K562 (cell line): ENCODE data around the gene DENND1A. TPM values are rescaled to one million over a fixed set of nuclear protein-coding genes. Genes with fewer than 3 reads are reported as not detected.

Experiments used
- ATAC-seq: fragments of 200-7000 bp; cut with Tn5 transposase; 3 replicates; pipeline ENCODE4 v1.9.1; 2020; ENCODE audit warnings: moderate library complexity
- BruUV-seq: library from RNA; stranded (reverse); fragments of 400-500 nt; replicated peaks from 2 replicates; lab custom pipeline; 2021; lab: Mats Ljungman, UMichigan
- CTCF ChIA-PET: fragments of 300-600 bp; formaldehyde crosslinking; extraction: SDS; loops from one replicate; lab custom pipeline; 2021; ENCODE audit warnings: low intra/inter-chr PET ratio; lab: Yijun Ruan, JAX
- POLR2A ChIA-PET: fragments of 300-600, 350-650 bp; sonication (Branson Sonifier 250); formaldehyde crosslinking; extraction: SDS; loops from one replicate; lab custom pipeline; 2021; ENCODE audit warnings: antibody characterized with exemption, inconsistent platforms; lab: Yijun Ruan, JAX
- DNase-seq, 4 experiments: peaks; one replicate each; pipeline versions ENCODE4 v3.0.0 to v3.0.0-alpha.2; 2011 to 2018; ENCODE audit warnings: low spot score in 3 of 4, mixed read lengths in 3 of 4; ENCODE audit errors: extremely low read depth in 1 of 4
- FAIRE-seq: peaks from 2 replicates; lab custom pipeline; 2011; peaks lifted over from hg19 to GRCh38; lab: Jason Lieb, UNC
- H2AFZ ChIP-seq: 2 replicates; pipeline ENCODE4 v1.6.0; 2011; ENCODE audit warnings: low read depth, low read length, control low read depth, inconsistent platforms
- H3K27ac ChIP-seq: fragments of 200-600 bp; 3 replicates; pipeline ENCODE4 v1.8.0; 2011; ENCODE audit warnings: low read depth, mild to moderate bottlenecking, control low read depth, inconsistent platforms, low read length, moderate library complexity, mixed read lengths; ENCODE audit errors: extremely low read depth
- H3K27me3 ChIP-seq, 2 experiments: fragments of 300-600 bp in 1 of 2; 2 replicates in 1 of 2; 3 replicates in 1 of 2; pipeline versions ENCODE4 v1.6.0 to v1.8.0; 2011; ENCODE audit warnings: inconsistent platforms in 2 of 2, low read length in 2 of 2, mild to moderate bottlenecking in 1 of 2, mixed read lengths in 1 of 2, moderate library complexity in 1 of 2; ENCODE audit not compliant: control insufficient read depth in 2 of 2, insufficient read depth in 2 of 2
- H3K36me3 ChIP-seq: fragments of 300-600 bp; 3 replicates; pipeline ENCODE4 v1.8.0; 2011; ENCODE audit warnings: mild to moderate bottlenecking, low read length, inconsistent platforms; ENCODE audit not compliant: control insufficient read depth, insufficient read depth
- H3K4me1 ChIP-seq, 2 experiments: fragments of 200-600 bp in 1 of 2; replicated peaks in 1 of 2; 2 replicates in 1 of 2; 3 replicates in 1 of 2; pipeline versions ENCODE4 v1.5.1 to v1.8.0; 2011; ENCODE audit warnings: inconsistent platforms in 2 of 2, low read length in 2 of 2, mild to moderate bottlenecking in 1 of 2, mixed read lengths in 1 of 2, moderate library complexity in 1 of 2; ENCODE audit not compliant: control insufficient read depth in 2 of 2, insufficient read depth in 2 of 2
- H3K4me2 ChIP-seq: 2 replicates; pipeline ENCODE4 v1.6.1; 2011; ENCODE audit warnings: low read length, control low read depth, inconsistent platforms, mixed read lengths; ENCODE audit not compliant: insufficient read depth
- H3K4me3 ChIP-seq: fragments of 200-600 bp; sonication (generic), shearing (Covaris generic); 2 replicates; pipeline ENCODE4 v1.5.1; 2016; ENCODE audit warnings: control low read depth, inconsistent platforms
- H3K79me2 ChIP-seq: fragments of 200-600 bp; 3 replicates; pipeline ENCODE4 v1.8.0; 2011; ENCODE audit warnings: low read length, inconsistent platforms; ENCODE audit not compliant: control insufficient read depth, insufficient read depth
- H3K9ac ChIP-seq, 2 experiments: 2 replicates each; pipeline versions ENCODE4 v1.6.0 to v1.6.1; 2011; ENCODE audit warnings: low read depth in 2 of 2, low read length in 2 of 2, control low read depth in 1 of 2, inconsistent platforms in 1 of 2, mild to moderate bottlenecking in 1 of 2, mixed read lengths in 1 of 2; ENCODE audit not compliant: insufficient read depth in 1 of 2
- H3K9me1 ChIP-seq: one replicate; pipeline ENCODE4 v1.6.0; 2011; ENCODE audit warnings: inconsistent platforms, mild to moderate bottlenecking, low read length, moderate library complexity; ENCODE audit not compliant: control insufficient read depth, insufficient read depth
- H3K9me3 ChIP-seq: replicated peaks from 2 replicates; pipeline ENCODE4 v1.5.1; 2011; ENCODE audit warnings: low read depth, low read length, inconsistent platforms; ENCODE audit not compliant: control insufficient read depth, insufficient read depth
- H4K20me1 ChIP-seq: replicated peaks from 2 replicates; pipeline ENCODE4 v1.6.1; 2011; ENCODE audit warnings: low read length, inconsistent platforms, mixed read lengths; ENCODE audit not compliant: control insufficient read depth, insufficient read depth
- CBX3 ChIP-seq, 2 experiments: IDR thresholded peaks; 1 replicate in 1 of 2; 2 replicates in 1 of 2; pipeline ENCODE4 v1.6.1; 2012; ENCODE audit warnings: inconsistent platforms in 2 of 2, low read length in 2 of 2, borderline replicate concordance in 1 of 2, control low read depth in 1 of 2
- CREB1 ChIP-seq, 2 experiments: sonication (generic) in 1 of 2; formaldehyde crosslinking in 1 of 2; IDR thresholded peaks; 2 replicates each; pipeline versions ENCODE4 v1.6.1 to v1.8.0; 2012 to 2022; ENCODE audit warnings: inconsistent platforms in 1 of 2, mild to moderate bottlenecking in 1 of 2, missing genetic modification reagents in 1 of 2, moderate library complexity in 1 of 2
- L3MBTL2 ChIP-seq: fragments of 450-650 bp; IDR thresholded peaks from 2 replicates; pipeline ENCODE4 v1.6.1; 2016; ENCODE audit warnings: mild to moderate bottlenecking, moderate library complexity
- MAZ ChIP-seq, 2 experiments: fragments of 450-650 bp in 1 of 2; sonication (generic) in 1 of 2; formaldehyde crosslinking; IDR thresholded peaks in 1 of 2; conservative IDR thresholded peaks in 1 of 2; 2 replicates each; pipeline versions ENCODE4 v1.4.0 to v1.5.0; 2020; ENCODE audit warnings: mild to moderate bottlenecking in 1 of 2, missing genetic modification reagents in 1 of 2
- SMAD4 ChIP-seq: fragments of 250-450 bp; sonication (Bioruptor Pico); conservative IDR thresholded peaks from 2 replicates; pipeline ENCODE4 v1.8.0; 2021; ENCODE audit warnings: inconsistent platforms, mild to moderate bottlenecking, moderate library complexity
- ZNF431 ChIP-seq: sonication (generic); formaldehyde crosslinking; IDR thresholded peaks from 2 replicates; pipeline ENCODE4 v1.8.0; 2022; ENCODE audit warnings: mild to moderate bottlenecking, missing genetic modification reagents
- ZNF583 ChIP-seq: fragments of 250-450 bp; sonication (Bioruptor Pico); IDR thresholded peaks from 2 replicates; pipeline ENCODE4 v1.4.0; 2020
- WGBS: fragments of 100-300 bp; shearing (Covaris generic); methylation state at CpG from one replicate; pipeline ENCODE4 v1.1.6; 2016; ENCODE audit warnings: low coverage, mixed read lengths; ENCODE audit not compliant: insufficient coverage; ENCODE audit errors: missing lambda C conversion rate; 5-methylcytosine and 5-hydroxymethylcytosine counted together
- in situ Hi-C: fragments of 300-500 bp; cut with MboI; formaldehyde crosslinking; loops from 4 replicates; pipeline ENCODE4 v1.15.0; 2018; ENCODE audit warnings: inconsistent platforms, mixed read lengths
- intact Hi-C: fragments of 100-400 bp; cut with micrococcal nuclease; formaldehyde crosslinking; loops from 2 replicates; pipeline ENCODE4 v1.14.2; 2022
- polyA plus RNA-seq, 8 experiments: library from polyadenylated mRNA; depleted of rRNA in 4 of 8; stranded (reverse) in 5 of 8; unstranded in 3 of 8; fragments of >200 nt; fragmentation: Nextera tagmentation in 2 of 8; fragmentation: Illumina TruSeq in 1 of 8; extraction: Ambion mirVana in 2 of 8; extraction: Trizol in 1 of 8; gene quantifications; 2 replicates each; pipeline versions ENCODE4 v1.2.1 to v1.2.3, GENCODE V29; 2011 to 2014; ENCODE audit warnings: inconsistent platforms in 1 of 8, missing spikeins in 1 of 8
- total RNA-seq, 7 experiments: library from RNA; depleted of rRNA in 6 of 7; stranded (reverse); fragments of >200 nt in 6 of 7; fragmentation: Illumina TruSeq in 2 of 7; extraction: Trizol in 2 of 7; gene quantifications; 2 replicates each; pipeline versions ENCODE4 v1.2.1 to v1.2.3, GENCODE V29; 2011 to 2021; ENCODE audit warnings: low replicate concordance in 1 of 7
- TF ChIP-seq, protein P1 (sequence below): fragments of 250-450 bp; sonication (Bioruptor Pico); IDR thresholded peaks from 2 replicates; pipeline ENCODE4 v1.4.0; 2020
- TF ChIP-seq, protein P2 (sequence below), 3 experiments: IDR thresholded peaks in 2 of 3; conservative IDR thresholded peaks in 1 of 3; 2 replicates each; pipeline ENCODE4 v1.5.1; 2011 to 2012; ENCODE audit warnings: low read length in 3 of 3, mild to moderate bottlenecking in 3 of 3, control low read depth in 2 of 3, improper control_type of control experiment in 1 of 3, inconsistent platforms in 1 of 3, low read depth in 1 of 3, mixed read lengths in 1 of 3, moderate library complexity in 1 of 3; ENCODE audit not compliant: insufficient read depth in 2 of 3

The DENND1A gene
- total and polyA plus RNA-seq, 9 of the 15 experiments (the other 6 are each of a cell fraction or from before 2014, with no cell fraction given): 7.6 to 29.5 (median 15.7) TPM

DNA sequence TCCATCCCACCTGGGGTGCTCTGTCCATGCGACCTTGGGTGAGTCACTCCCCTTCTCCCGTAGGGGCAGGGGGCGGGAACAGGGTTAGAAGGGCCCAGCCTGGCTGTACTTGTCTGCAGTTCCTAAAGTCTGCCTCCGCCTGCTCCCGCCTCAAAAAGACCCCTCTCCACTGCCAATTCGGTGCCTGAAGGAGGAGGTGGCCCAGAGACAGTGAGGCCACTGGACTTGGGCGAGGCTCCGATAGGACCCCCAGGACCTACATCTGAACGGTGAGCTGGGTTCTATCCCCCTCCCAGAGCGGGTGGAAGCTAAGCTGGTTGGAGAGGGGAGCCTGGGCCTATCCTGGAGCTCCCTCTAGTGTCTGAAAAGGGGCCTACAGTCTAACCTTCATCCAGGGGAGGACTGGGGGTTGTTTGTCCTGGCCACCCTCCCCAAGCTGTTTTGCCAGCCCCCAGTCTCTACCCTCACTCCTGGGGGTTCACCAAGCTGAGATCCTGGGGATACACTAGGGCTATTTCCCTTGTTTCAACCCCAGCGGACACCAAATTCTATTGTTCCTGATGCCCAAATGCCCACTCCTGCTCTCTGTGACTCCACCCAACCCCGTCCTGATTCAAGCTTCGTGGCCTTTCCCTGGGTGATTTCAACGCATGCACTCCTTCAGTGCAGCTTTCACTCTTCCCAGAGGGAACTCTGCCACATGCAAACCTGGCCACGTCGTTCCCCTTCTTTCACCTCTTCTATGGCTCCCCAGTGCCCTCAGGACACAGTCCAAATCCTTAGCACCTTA lies 580.0 kb downstream of the DENND1A start:
- ATAC-seq: peak; percentile 86
- Histone ChIP-seq H4K20me1 (peaks cover 7% of the 10 kb centered on the region; the same call in 1 of the 2 replicates), H3K79me2 (no peaks in the 10 kb centered on the region), H3K4me3 (peak overlapping the region; percentile 21; the same call in 1 of the 2 replicates), H2AFZ (peak overlapping the region; percentile 94), H3K27me3 (peaks cover 2 to 15% of the 10 kb centered on the region in 2 experiments; a peak in 3 of 5 replicates), H3K36me3 (no peaks in the 10 kb centered on the region), H3K9ac (peak overlapping the region in 1 of 2 experiments; percentile 62; a peak in 3 of 4 replicates), H3K27ac (no peak overlapping the region; the same call in 2 of the 3 replicates), H3K9me3 (no peaks in the 10 kb centered on the region), H3K4me1 (peaks cover 10 to 32% of the 10 kb centered on the region in 2 experiments; a peak in 3 of 5 replicates), H3K9me1 (no peaks in the 10 kb centered on the region), H3K4me2 (peak overlapping the region; percentile 82)
- intact Hi-C loops (loop anchor here (1.0 to 5.0 kb wide), 5 partner anchors 248 to 885 kb away; no protein-coding TSS in a partner anchor), in situ Hi-C loops (loop anchor here (5.0 to 10.0 kb wide), 4 partner anchors 37 to 885 kb away; partner anchors contain the start of gene PDCL)
- ChIA-PET POLR2A (interaction anchor here (0.6 to 1.6 kb wide), 9 partner anchors 33 to 452 kb away, joined by 3 to 5 read pairs (median 4); no protein-coding TSS in a partner anchor), CTCF (interaction anchor here (0.6 to 3.5 kb wide), 8 partner anchors 242 to 1251 kb away, joined by 3 to 55 read pairs (median 4); no protein-coding TSS in a partner anchor)
- DNase-seq: peak; percentile 85 to 89 (median 87)
- FAIRE-seq: peak; percentile 96
- BruUV-seq: no TSS peak
- WGBS: 3% methylated on average over 16 of the region's 16 CpGs
- TF ChIP-seq, protein P1, sequence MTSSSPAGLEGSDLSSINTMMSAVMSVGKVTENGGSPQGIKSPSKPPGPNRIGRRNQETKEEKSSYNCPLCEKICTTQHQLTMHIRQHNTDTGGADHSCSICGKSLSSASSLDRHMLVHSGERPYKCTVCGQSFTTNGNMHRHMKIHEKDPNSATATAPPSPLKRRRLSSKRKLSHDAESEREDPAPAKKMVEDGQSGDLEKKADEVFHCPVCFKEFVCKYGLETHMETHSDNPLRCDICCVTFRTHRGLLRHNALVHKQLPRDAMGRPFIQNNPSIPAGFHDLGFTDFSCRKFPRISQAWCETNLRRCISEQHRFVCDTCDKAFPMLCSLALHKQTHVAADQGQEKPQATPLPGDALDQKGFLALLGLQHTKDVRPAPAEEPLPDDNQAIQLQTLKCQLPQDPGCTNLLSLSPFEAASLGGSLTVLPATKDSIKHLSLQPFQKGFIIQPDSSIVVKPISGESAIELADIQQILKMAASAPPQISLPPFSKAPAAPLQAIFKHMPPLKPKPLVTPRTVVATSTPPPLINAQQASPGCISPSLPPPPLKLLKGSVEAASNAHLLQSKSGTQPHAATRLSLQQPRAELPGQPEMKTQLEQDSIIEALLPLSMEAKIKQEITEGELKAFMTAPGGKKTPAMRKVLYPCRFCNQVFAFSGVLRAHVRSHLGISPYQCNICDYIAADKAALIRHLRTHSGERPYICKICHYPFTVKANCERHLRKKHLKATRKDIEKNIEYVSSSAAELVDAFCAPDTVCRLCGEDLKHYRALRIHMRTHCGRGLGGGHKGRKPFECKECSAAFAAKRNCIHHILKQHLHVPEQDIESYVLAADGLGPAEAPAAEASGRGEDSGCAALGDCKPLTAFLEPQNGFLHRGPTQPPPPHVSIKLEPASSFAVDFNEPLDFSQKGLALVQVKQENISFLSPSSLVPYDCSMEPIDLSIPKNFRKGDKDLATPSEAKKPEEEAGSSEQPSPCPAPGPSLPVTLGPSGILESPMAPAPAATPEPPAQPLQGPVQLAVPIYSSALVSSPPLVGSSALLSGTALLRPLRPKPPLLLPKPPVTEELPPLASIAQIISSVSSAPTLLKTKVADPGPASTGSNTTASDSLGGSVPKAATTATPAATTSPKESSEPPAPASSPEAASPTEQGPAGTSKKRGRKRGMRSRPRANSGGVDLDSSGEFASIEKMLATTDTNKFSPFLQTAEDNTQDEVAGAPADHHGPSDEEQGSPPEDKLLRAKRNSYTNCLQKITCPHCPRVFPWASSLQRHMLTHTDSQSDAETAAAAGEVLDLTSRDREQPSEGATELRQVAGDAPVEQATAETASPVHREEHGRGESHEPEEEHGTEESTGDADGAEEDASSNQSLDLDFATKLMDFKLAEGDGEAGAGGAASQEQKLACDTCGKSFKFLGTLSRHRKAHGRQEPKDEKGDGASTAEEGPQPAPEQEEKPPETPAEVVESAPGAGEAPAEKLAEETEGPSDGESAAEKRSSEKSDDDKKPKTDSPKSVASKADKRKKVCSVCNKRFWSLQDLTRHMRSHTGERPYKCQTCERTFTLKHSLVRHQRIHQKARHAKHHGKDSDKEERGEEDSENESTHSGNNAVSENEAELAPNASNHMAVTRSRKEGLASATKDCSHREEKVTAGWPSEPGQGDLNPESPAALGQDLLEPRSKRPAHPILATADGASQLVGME (CRISPR knock-in tag): peak; percentile 48; the same call in 1 of the 2 replicates
- peak; percentile 67 to 87 for TF ChIP-seq MAZ (CRISPR knock-in tag; conservative IDR thresholded peaks at IDR 0.05 in 1 of 2, IDR thresholded peaks at IDR 0.05 in 1 of 2)
- TF ChIP-seq, protein P2, sequence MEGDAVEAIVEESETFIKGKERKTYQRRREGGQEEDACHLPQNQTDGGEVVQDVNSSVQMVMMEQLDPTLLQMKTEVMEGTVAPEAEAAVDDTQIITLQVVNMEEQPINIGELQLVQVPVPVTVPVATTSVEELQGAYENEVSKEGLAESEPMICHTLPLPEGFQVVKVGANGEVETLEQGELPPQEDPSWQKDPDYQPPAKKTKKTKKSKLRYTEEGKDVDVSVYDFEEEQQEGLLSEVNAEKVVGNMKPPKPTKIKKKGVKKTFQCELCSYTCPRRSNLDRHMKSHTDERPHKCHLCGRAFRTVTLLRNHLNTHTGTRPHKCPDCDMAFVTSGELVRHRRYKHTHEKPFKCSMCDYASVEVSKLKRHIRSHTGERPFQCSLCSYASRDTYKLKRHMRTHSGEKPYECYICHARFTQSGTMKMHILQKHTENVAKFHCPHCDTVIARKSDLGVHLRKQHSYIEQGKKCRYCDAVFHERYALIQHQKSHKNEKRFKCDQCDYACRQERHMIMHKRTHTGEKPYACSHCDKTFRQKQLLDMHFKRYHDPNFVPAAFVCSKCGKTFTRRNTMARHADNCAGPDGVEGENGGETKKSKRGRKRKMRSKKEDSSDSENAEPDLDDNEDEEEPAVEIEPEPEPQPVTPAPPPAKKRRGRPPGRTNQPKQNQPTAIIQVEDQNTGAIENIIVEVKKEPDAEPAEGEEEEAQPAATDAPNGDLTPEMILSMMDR (IDR thresholded peaks at IDR 0.05 in 2 of 3, conservative IDR thresholded peaks at IDR 0.05 in 1 of 3; ENCODE audit: insufficient read depth in 2 of 3, low read depth in 1 of 3, low read length in 3 of 3): peak; percentile 93 to 96 (median 96)
- TF ChIP-seq SMAD4 (CRISPR knock-in tag): 0 out of 2 replicates have a peak, but pooled peaks have one; percentile 12
- TF ChIP-seq CREB1 (IDR thresholded peaks at IDR 0.05): no peak
- no peak for TF ChIP-seq CREB1 (CRISPR knock-in tag; IDR thresholded peaks at IDR 0.05)
- TF ChIP-seq CBX3 (IDR thresholded peaks at IDR 0.05; ENCODE audit: borderline replicate concordance in 1 of 2, low read length in 2 of 2): no peak
- TF ChIP-seq L3MBTL2: 0 out of 2 replicates have a peak, but pooled peaks have one; percentile 25
- 0 out of 2 replicates have a peak, but pooled peaks have one; percentile 22 for TF ChIP-seq ZNF431 (CRISPR knock-in tag)
- TF ChIP-seq ZNF583 (CRISPR knock-in tag): no peak
